Sigmoid colon (tissue), 7 donors: ENCODE measurements around the gene WDR91. TPM values are rescaled to one million over a fixed set of nuclear protein-coding genes. Genes with fewer than 3 reads are reported as not detected.

Experiments
- DNase-seq: peaks from one replicate; pipeline ENCODE4 v3.0.0-alpha.2; 2019
- H3K27ac ChIP-seq, 4 donors: fragments of 200-600 bp; sonication (generic); one replicate each; pipeline ENCODE4 v1.5.1; 2016 to 2019; ENCODE audit warnings: mild to moderate bottlenecking in 1 of 4
- H3K27me3 ChIP-seq, 3 donors: fragments of 200-600 bp; sonication (generic); one replicate each; pipeline ENCODE4 v1.5.1; 2019; ENCODE audit warnings: mild to moderate bottlenecking in 1 of 3
- H3K36me3 ChIP-seq, 4 donors: fragments of 200-600 bp; sonication (generic); one replicate each; pipeline ENCODE4 v1.5.1; 2016 to 2019
- H3K4me1 ChIP-seq, 4 donors: fragments of 200-600 bp; sonication (generic); one replicate each; pipeline ENCODE4 v1.5.1; 2017 to 2019
- H3K4me3 ChIP-seq, 4 donors: fragments of 200-600 bp; sonication (generic); one replicate each; pipeline ENCODE4 v1.5.1; 2017 to 2019; ENCODE audit warnings: mild to moderate bottlenecking in 2 of 4, moderate library complexity in 1 of 4
- H3K9me3 ChIP-seq, 4 donors: fragments of 200-600 bp in 3 of 4; sonication (generic) in 3 of 4; one replicate each; pipeline versions ENCODE4 v1.5.1 to v1.6.1; 2013 to 2019
- EP300 ChIP-seq, 4 donors: sonication (generic); formaldehyde crosslinking; IDR thresholded peaks; one replicate each; pipeline ENCODE4 v1.6.1; 2017; ENCODE audit warnings: antibody characterized with exemption in 4 of 4
- POLR2A ChIP-seq, 2 donors: fragments of 450-650 bp; IDR thresholded peaks; one replicate each; pipeline ENCODE4 v1.6.1; 2016; ENCODE audit warnings: antibody characterized with exemption in 2 of 2, mild to moderate bottlenecking in 2 of 2, moderate library complexity in 2 of 2
- POLR2AphosphoS5 ChIP-seq, 4 donors: sonication (generic); formaldehyde crosslinking; IDR thresholded peaks; one replicate each; pipeline ENCODE4 v1.6.1; 2017; ENCODE audit warnings: antibody characterized with exemption in 4 of 4
- WGBS, 2 donors: extraction: QIAGEN DNeasy Blood & Tissue Kit; methylation state at CpG; one replicate each; pipeline ENCODE4 v1.1.7; 2013; 5-methylcytosine and 5-hydroxymethylcytosine counted together
- intact Hi-C: fragments of 100-400 bp; cut with DNase I; formaldehyde crosslinking; loops from one replicate; pipeline ENCODE4 v1.15.1; 2023
- polyA plus RNA-seq, 3 donors: library from polyadenylated mRNA; stranded (reverse); fragments of 200-250 nt; gene quantifications; one replicate each; pipeline ENCODE4 v1.2.3, GENCODE V29; 2013
- total RNA-seq, 4 donors: library from RNA; depleted of rRNA; stranded (reverse); fragments of >200 nt; gene quantifications; one replicate each; pipeline ENCODE4 v1.1.0, GENCODE V29; 2016
- TF ChIP-seq, protein P1 (sequence below), 4 experiments: fragments of 450-650 bp in 3 of 4; fragments of 200-600 bp in 1 of 4; IDR thresholded peaks; one replicate each; pipeline ENCODE4 v1.5.1; 2016 to 2019; ENCODE audit warnings: antibody characterized with exemption in 4 of 4, mild to moderate bottlenecking in 3 of 4, moderate library complexity in 2 of 4
- donor health status: healthy with polysubstance abuse.
- donor health status: Bipolar disorder and iron deficiency.
- donor health status: healthy.

Gene WDR91
- total and polyA plus RNA-seq, 7 donors: 2.1 to 14.1 (median 11.0) TPM

GRCh38 chr7:135195156-135195555, 16.2 kb downstream of the WDR91 start:
- H3K4me1 ChIP-seq: no peaks in the 10 kb centered on the region
- no peak overlapping the region for H3K4me3 ChIP-seq
- TF ChIP-seq, protein P1, sequence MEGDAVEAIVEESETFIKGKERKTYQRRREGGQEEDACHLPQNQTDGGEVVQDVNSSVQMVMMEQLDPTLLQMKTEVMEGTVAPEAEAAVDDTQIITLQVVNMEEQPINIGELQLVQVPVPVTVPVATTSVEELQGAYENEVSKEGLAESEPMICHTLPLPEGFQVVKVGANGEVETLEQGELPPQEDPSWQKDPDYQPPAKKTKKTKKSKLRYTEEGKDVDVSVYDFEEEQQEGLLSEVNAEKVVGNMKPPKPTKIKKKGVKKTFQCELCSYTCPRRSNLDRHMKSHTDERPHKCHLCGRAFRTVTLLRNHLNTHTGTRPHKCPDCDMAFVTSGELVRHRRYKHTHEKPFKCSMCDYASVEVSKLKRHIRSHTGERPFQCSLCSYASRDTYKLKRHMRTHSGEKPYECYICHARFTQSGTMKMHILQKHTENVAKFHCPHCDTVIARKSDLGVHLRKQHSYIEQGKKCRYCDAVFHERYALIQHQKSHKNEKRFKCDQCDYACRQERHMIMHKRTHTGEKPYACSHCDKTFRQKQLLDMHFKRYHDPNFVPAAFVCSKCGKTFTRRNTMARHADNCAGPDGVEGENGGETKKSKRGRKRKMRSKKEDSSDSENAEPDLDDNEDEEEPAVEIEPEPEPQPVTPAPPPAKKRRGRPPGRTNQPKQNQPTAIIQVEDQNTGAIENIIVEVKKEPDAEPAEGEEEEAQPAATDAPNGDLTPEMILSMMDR (IDR thresholded peaks at IDR 0.05): no peak
- no peak for TF ChIP-seq POLR2A (IDR thresholded peaks at IDR 0.05)
- TF ChIP-seq EP300 (IDR thresholded peaks at IDR 0.05): no peak
- no peak for TF ChIP-seq POLR2AphosphoS5 (IDR thresholded peaks at IDR 0.05)
- no peaks in the 10 kb centered on the region for H3K9me3 ChIP-seq
- WGBS, 2 donors: 92 to 96% methylated on average over 4 of the region's 4 CpGs
- intact Hi-C loops: no loop called here
- peaks cover 15 to 88% (median 42%) of the 10 kb centered on the region in 4 donors for H3K36me3 ChIP-seq
- H3K27ac ChIP-seq: peak overlapping the region in 1 of 4 donors; percentile 81
- H3K27me3 ChIP-seq: no peaks in the 10 kb centered on the region
- no peak for DNase-seq

- TF ChIP-seq POLR2AphosphoS5 (IDR thresholded peaks at IDR 0.05): no peak
- no peak for TF ChIP-seq EP300 (IDR thresholded peaks at IDR 0.05)
- TF ChIP-seq, protein P1 (IDR thresholded peaks at IDR 0.05): no peak
- no peaks in the 10 kb centered on the region for H3K4me1 ChIP-seq
- H3K36me3 ChIP-seq: peaks cover 15 to 84% (median 42%) of the 10 kb centered on the region in 4 donors
- no peak overlapping the region for H3K4me3 ChIP-seq
- WGBS, 2 donors: 86 to 94% methylated on average over 12 of the region's 12 CpGs
- no peaks in the 10 kb centered on the region for H3K27me3 ChIP-seq
- intact Hi-C loops: no loop called here
- peak overlapping the region in 1 of 4 donors; percentile 81 for H3K27ac ChIP-seq
- DNase-seq: no peak
- no peaks in the 10 kb centered on the region for H3K9me3 ChIP-seq
Measured at GRCh38 chr7:135194494-135195095, 16.7 kb downstream of the WDR91 start.

GRCh38 chr7:135193615-135194081, 17.7 kb downstream of the WDR91 start:
- H3K4me3 ChIP-seq: no peak overlapping the region
- H3K4me1 ChIP-seq: no peaks in the 10 kb centered on the region
- WGBS, 2 donors: 94 to 96% methylated on average over 10 of the region's 10 CpGs
- no peak for TF ChIP-seq POLR2AphosphoS5 (IDR thresholded peaks at IDR 0.05)
- no peak for TF ChIP-seq EP300 (IDR thresholded peaks at IDR 0.05)
- no peak for TF ChIP-seq POLR2A (IDR thresholded peaks at IDR 0.05)
- no peaks in the 10 kb centered on the region for H3K27me3 ChIP-seq
- H3K9me3 ChIP-seq: no peaks in the 10 kb centered on the region
- H3K27ac ChIP-seq: peak overlapping the region in 1 of 4 donors; percentile 81
- no peak for DNase-seq
- intact Hi-C loops: no loop called here
- H3K36me3 ChIP-seq: peaks cover 20 to 84% (median 46%) of the 10 kb centered on the region in 4 donors

GRCh38 chr7:135192914-135193536, 18.3 kb downstream of the WDR91 start:
- H3K9me3 ChIP-seq: no peaks in the 10 kb centered on the region
- 93 to 95% methylated on average over 11 of the region's 11 CpGs for WGBS, 2 donors
- no peak overlapping the region for H3K4me3 ChIP-seq
- TF ChIP-seq POLR2AphosphoS5 (IDR thresholded peaks at IDR 0.05): no peak
- no peak for TF ChIP-seq EP300 (IDR thresholded peaks at IDR 0.05)
- peak overlapping the region in 1 of 4 donors; percentile 81 for H3K27ac ChIP-seq
- peaks cover 24 to 84% (median 50%) of the 10 kb centered on the region in 4 donors for H3K36me3 ChIP-seq
- intact Hi-C loops: no loop called here
- no peak for DNase-seq
- H3K27me3 ChIP-seq: no peaks in the 10 kb centered on the region
- H3K4me1 ChIP-seq: no peaks in the 10 kb centered on the region

DNA sequence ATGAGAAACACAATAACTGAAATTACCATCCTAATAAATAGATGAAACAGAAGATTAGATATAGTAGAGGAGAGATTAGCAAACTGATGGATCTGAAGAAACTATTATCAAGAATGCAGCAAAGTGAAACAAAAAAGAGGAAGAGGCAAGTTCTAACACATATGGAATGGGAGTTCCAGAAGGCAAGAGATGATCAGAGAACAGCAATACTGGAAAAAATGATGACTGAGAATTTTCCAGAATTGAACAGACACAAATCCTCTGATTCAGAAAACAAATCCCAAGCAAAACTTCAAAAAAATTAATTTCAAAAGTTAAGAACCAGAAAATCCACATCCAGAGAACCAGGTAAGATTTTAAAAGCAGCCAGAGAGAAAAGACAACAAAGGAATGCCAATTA, 20.6 kb downstream of the WDR91 start:
- Histone ChIP-seq H3K36me3 (peaks cover 31 to 84% (median 41%) of the 10 kb centered on the region in 4 donors), H3K9me3 (no peaks in the 10 kb centered on the region), H3K27me3 (no peaks in the 10 kb centered on the region), H3K4me1 (no peaks in the 10 kb centered on the region), H3K4me3 (no peak overlapping the region), H3K27ac (no peak overlapping the region)
- intact Hi-C loops: no loop called here
- TF ChIP-seq POLR2AphosphoS5 (IDR thresholded peaks at IDR 0.05) (no peak), POLR2A (IDR thresholded peaks at IDR 0.05) (no peak)
- no peak for DNase-seq

- DNase-seq: no peak
- intact Hi-C loops: no loop called here
- no peak for TF ChIP-seq POLR2A (IDR thresholded peaks at IDR 0.05)
- TF ChIP-seq POLR2AphosphoS5 (IDR thresholded peaks at IDR 0.05): no peak
- TF ChIP-seq, protein P1 (IDR thresholded peaks at IDR 0.05): no peak
- no peak for TF ChIP-seq EP300 (IDR thresholded peaks at IDR 0.05)
- peaks cover 31 to 84% (median 46%) of the 10 kb centered on the region in 4 donors for H3K36me3 ChIP-seq
- no peaks in the 10 kb centered on the region for H3K9me3 ChIP-seq
- 94 to 96% methylated on average over 4 of the region's 4 CpGs for WGBS, 2 donors
- H3K4me3 ChIP-seq: no peak overlapping the region
- peak overlapping the region in 1 of 4 donors; percentile 10 for H3K27ac ChIP-seq
- no peaks in the 10 kb centered on the region for H3K4me1 ChIP-seq
- no peaks in the 10 kb centered on the region for H3K27me3 ChIP-seq
Measured at GRCh38 chr7:135189961-135190360, 21.4 kb downstream of the WDR91 start.
